GM18499 (cell line): ENCODE results near the gene CNNM3.

Source experiments
- ATAC-seq: cut with Tn5 transposase; IDR thresholded peaks from one replicate; pipeline ENCODE4 v1.9.1; 2021; ENCODE audit warnings: moderate number of reproducible peaks; ENCODE audit not compliant: insufficient read depth, unreplicated experiment

Gene CNNM3

GRCh38 chr2:96816836-96817702 is 1.0 kb downstream of the CNNM3 start:
- ATAC-seq = no peak

- no peak for ATAC-seq
Measured at GRCh38 chr2:96817882-96818281, 1.8 kb downstream of the CNNM3 start.

- no peak for ATAC-seq
Measured at GRCh38 chr2:96819128-96819875, 3.2 kb downstream of the CNNM3 start.

GRCh38 chr2:96819876-96820511 is 3.9 kb downstream of the CNNM3 start:
- ATAC-seq = no peak

GRCh38 chr2:96821113-96821675 is 5.1 kb downstream of the CNNM3 start:
- ATAC-seq = no peak

GRCh38 chr2:96822786-96823185 is 6.7 kb downstream of the CNNM3 start:
- no peak for ATAC-seq

- ATAC-seq = no peak
Measured at GRCh38 chr2:96823198-96823597, 7.1 kb downstream of the CNNM3 start.

- no peak for ATAC-seq
Measured at GRCh38 chr2:96824079-96824870, 8.2 kb downstream of the CNNM3 start.

GRCh38 chr2:96825057-96825456 is 9.0 kb downstream of the CNNM3 start:
- ATAC-seq = no peak

GRCh38 chr2:96826546-96827278 is 10.6 kb downstream of the CNNM3 start:
- no peak for ATAC-seq

GRCh38 chr2:96828436-96828835 is 12.4 kb downstream of the CNNM3 start:
- ATAC-seq = no peak

GRCh38 chr2:96828874-96829273 is 12.8 kb downstream of the CNNM3 start:
- ATAC-seq = no peak

GRCh38 chr2:96830044-96830562 is 14.0 kb downstream of the CNNM3 start:
- no peak for ATAC-seq

GRCh38 chr2:96831679-96832078 is 15.6 kb downstream of the CNNM3 start:
- ATAC-seq = no peak

GRCh38 chr2:96832408-96832753 is 16.3 kb downstream of the CNNM3 start:
- no peak for ATAC-seq

- no peak for ATAC-seq
Measured at GRCh38 chr2:96832754-96833507, 16.9 kb downstream of the CNNM3 start.

GRCh38 chr2:96835830-96836229 is 19.8 kb downstream of the CNNM3 start:
- no peak for ATAC-seq

GRCh38 chr2:96837575-96837974 is 21.5 kb downstream of the CNNM3 start:
- no peak for ATAC-seq
